Frontal cortex (tissue), 1 donor: ENCODE measurements around the gene LPP. TPM values are rescaled to one million over a fixed set of nuclear protein-coding genes. Genes with fewer than 3 reads are reported as not detected.

ENCODE experiments used
- small RNA-seq: library from RNA; depleted of rRNA; stranded (forward); fragments of <200 nt; gene quantifications from one replicate; pipeline ENCODE3, GENCODE V24; 2014
- total RNA-seq: library from RNA; depleted of rRNA; stranded (reverse); fragments of >200 nt; gene quantifications from one replicate; pipeline ENCODE4 v1.2.3, GENCODE V29; 2014

Gene LPP
- total RNA-seq, 1 donor from 2014 or later = 6.5 TPM

Small RNA genes lying within 50 kb of the gene (small RNA-seq; reads per million reads assigned to genes)
- 378 reads per million, percentile 99 among the genes with 10 or more reads in this experiment for gene MIR28
